Fibroblast of pulmonary artery (primary cell): ENCODE measurements around the gene NF2.

Experiments used
- DNase-seq: peaks from one replicate; pipeline ENCODE4 v3.0.0-alpha.2; 2010; ENCODE audit warnings: low read depth
- H3K4me3 ChIP-seq: replicated peaks from 2 replicates; pipeline ENCODE4 v1.5.1; 2011; ENCODE audit warnings: low read depth, mild to moderate bottlenecking, control low read depth, low read length, moderate library complexity
- CTCF ChIP-seq: IDR thresholded peaks from 2 replicates; pipeline ENCODE4 v1.5.1; 2011; ENCODE audit warnings: mild to moderate bottlenecking, control low read depth, low read length, inconsistent platforms; ENCODE audit errors: missing control alignments

Gene NF2

GRCh38 chr22:29639096-29639495 lies 35.7 kb downstream of the NF2 start:
- no peak for DNase-seq
- no peak overlapping the region for H3K4me3 ChIP-seq
- TF ChIP-seq CTCF: no peak

GRCh38 chr22:29641042-29641699 lies 37.7 kb downstream of the NF2 start:
- TF ChIP-seq CTCF: no peak
- H3K4me3 ChIP-seq: no peak overlapping the region
- DNase-seq: no peak

GRCh38 chr22:29641700-29642330 lies 38.4 kb downstream of the NF2 start:
- no peak for TF ChIP-seq CTCF
- no peak overlapping the region for H3K4me3 ChIP-seq
- no peak for DNase-seq

- H3K4me3 ChIP-seq: no peak overlapping the region
- DNase-seq: no peak
- no peak for TF ChIP-seq CTCF
Measured at GRCh38 chr22:29642694-29643093, 39.3 kb downstream of the NF2 start.

- no peak for TF ChIP-seq CTCF
- DNase-seq: no peak
- no peak overlapping the region for H3K4me3 ChIP-seq
Measured at GRCh38 chr22:29647954-29648737, 44.7 kb downstream of the NF2 start.

GRCh38 chr22:29650370-29650769 lies 46.9 kb downstream of the NF2 start:
- no peak for DNase-seq
- TF ChIP-seq CTCF: no peak
- H3K4me3 ChIP-seq: no peak overlapping the region

- H3K4me3 ChIP-seq: no peak overlapping the region
- no peak for TF ChIP-seq CTCF
- no peak for DNase-seq
Measured at GRCh38 chr22:29651652-29652051, 48.2 kb downstream of the NF2 start.
